SH-SY5Y (cell line): ENCODE measurements around the gene FOXF1.

Source experiments
- GATA2 ChIP-seq: IDR thresholded peaks from 2 replicates; pipeline ENCODE4 v1.6.1; 2011; ENCODE audit warnings: mild to moderate bottlenecking, low read depth, low read length
- GATA3 ChIP-seq: IDR thresholded peaks from 2 replicates; pipeline ENCODE4 v1.6.1; 2011; ENCODE audit warnings: low read depth, mild to moderate bottlenecking, low read length, moderate library complexity

- TF ChIP-seq GATA3 = no peak
- no peak for TF ChIP-seq GATA2
These were observed 1.2 kb downstream of the FOXF1 start for GRCh38 chr16:86511317-86512161.
